ENCODE data around the gene ANKMY1.

Gene ANKMY1

DNA sequence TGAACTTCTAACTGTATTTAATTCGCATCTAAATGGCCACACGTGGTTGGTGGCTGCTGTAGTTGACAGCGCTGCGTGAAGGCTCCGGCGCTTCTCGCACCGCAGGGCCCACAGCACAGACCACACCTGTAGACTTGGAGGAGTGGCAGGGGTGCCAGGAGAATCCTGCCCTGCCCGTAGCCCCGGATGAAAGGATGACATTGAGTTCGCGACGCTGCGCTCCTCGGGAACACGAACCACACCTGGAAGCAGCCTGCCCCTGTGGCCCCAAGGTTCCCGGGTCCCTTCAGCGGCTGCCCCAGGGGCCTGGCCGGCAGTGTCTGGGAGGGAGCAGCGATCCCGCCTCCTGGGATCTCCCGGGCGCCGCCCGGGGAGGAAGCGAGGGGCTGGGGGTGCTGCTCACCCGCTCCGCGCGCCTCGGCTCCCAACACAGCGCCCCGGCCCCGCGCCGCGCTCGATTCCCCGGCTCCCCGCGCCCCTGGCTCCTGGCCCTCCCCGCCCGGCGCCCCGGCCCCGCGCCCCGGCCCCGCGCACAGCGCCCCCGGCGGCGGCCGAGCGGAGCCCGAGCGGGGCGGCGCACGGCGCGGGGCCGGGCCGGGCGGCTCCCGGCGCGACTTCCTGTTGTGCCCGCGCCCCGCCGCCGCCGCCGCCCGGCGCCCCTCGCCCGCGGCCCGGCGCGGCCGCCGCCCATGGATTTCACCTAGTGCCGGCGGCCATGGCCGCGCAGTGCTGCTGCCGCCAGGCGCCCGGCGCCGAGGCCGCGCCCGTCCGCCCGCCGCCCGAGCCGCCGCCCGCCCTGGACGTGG lies 10.3 kb upstream of the ANKMY1 start, which contains the start of gene RNPEPL1 (continued):
- TF ChIP-seq ZNF664 (tag by site-specific recombination; IDR thresholded peaks at IDR 0.05) (no peak), IKZF3 (tag by site-specific recombination; IDR thresholded peaks at IDR 0.05) (0 out of 2 replicates have a peak, but pooled peaks have one; percentile 22), ZBTB8A (tag by site-specific recombination; IDR thresholded peaks at IDR 0.05) (peak; percentile 54), ZNF629 (tag by site-specific recombination; IDR thresholded peaks at IDR 0.05) (no peak), MZF1 (tag by site-specific recombination; IDR thresholded peaks at IDR 0.05; ENCODE audit: borderline replicate concordance) (no peak), ZBTB20 (tag by site-specific recombination; IDR thresholded peaks at IDR 0.05) (peak; percentile 96), SP7 (tag by site-specific recombination; IDR thresholded peaks at IDR 0.05) (no peak), ZNF558 (tag by site-specific recombination; IDR thresholded peaks at IDR 0.05) (no peak), ZFP41 (tag by site-specific recombination; IDR thresholded peaks at IDR 0.05; ENCODE audit: borderline replicate concordance) (no peak), ZNF585B (tag by site-specific recombination; IDR thresholded peaks at IDR 0.05) (no peak), ZNF549 (tag by site-specific recombination; IDR thresholded peaks at IDR 0.05) (no peak)

DNA sequence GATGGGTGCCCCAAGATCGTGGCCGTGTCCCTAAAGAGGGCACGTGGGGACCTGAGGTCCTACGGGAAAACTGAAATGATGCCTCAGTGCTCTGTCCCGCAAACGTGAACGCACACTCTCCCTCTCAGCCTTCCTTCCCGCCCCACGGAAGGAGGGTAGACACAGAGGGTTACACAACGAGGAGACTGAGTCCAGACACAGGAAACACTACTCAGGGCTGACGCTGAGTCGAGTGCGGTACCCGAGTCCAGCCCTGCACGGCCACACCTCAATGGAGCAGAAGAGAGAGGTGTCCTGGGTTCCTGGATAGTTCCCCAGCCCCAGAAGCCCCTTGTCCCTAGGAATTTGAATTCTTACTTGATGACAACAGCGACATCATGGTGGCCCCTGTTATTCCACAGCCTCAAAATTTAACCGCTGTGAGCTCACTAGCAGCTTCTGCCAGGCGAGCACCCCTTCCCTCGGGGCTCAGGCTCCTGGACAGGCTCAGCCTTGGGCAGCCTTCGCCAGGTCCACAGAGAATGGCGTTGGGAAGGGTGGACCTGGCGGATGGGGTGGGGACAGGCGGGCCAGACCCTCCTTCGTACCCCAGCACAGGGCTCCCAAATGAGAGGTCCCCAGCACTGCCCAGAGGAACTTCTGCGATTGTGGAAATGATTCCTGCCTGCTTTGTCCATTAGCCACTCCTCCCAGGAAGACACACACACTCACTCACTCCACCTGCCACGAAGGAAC lies 9.5 kb upstream of the ANKMY1 start:
- CTCF ChIA-PET: interaction anchor here (0.6 to 3.8 kb wide), 6 partner anchors 10 to 482 kb away, joined by 3 to 34 read pairs (median 5); partner anchors contain the start of gene CAPN10
- POLR2A ChIA-PET: interaction anchor here (2.2 to 3.8 kb wide), 2 partner anchors 14 to 19 kb away, joined by 15 to 46 read pairs; partner anchors contain the start of gene CAPN10
- peaks cover 0 to 19% of the 10 kb centered on the region in 2 experiments; a peak in 1 of 3 replicates for H3K36me3 ChIP-seq (ENCODE audit: control insufficient read depth in 2 of 2, insufficient read depth in 1 of 2, low read length in 2 of 2)
- TF ChIP-seq ZBTB8A (tag by site-specific recombination; IDR thresholded peaks at IDR 0.05) (0 out of 2 replicates have a peak, but pooled peaks have one; percentile 58), ZNF571 (tag by site-specific recombination; IDR thresholded peaks at IDR 0.05) (no peak), ZNF335 (tag by site-specific recombination; conservative IDR thresholded peaks at IDR 0.05) (peak; percentile 92)
- TF ChIP-seq, protein P1, sequence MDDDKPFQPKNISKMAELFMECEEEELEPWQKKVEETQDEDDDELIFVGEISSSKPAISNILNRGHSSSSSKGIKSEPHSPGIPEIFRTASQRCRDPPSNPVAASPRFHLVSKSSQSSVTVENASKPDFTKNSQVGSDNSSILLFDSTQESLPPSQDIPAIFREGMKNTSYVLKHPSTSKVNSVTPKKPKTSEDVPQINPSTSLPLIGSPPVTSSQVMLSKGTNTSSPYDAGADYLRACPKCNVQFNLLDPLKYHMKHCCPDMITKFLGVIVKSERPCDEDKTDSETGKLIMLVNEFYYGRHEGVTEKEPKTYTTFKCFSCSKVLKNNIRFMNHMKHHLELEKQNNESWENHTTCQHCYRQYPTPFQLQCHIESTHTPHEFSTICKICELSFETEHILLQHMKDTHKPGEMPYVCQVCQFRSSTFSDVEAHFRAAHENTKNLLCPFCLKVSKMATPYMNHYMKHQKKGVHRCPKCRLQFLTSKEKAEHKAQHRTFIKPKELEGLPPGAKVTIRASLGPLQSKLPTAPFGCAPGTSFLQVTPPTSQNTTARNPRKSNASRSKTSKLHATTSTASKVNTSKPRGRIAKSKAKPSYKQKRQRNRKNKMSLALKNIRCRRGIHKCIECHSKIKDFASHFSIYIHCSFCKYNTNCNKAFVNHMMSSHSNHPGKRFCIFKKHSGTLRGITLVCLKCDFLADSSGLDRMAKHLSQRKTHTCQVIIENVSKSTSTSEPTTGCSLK (tag by site-specific recombination; IDR thresholded peaks at IDR 0.05): no peak
- H3K4me3 ChIP-seq (ENCODE audit: low read depth, low read length): peak overlapping the region; percentile 50
- no peaks in the 10 kb centered on the region for H3K9me3 ChIP-seq (ENCODE audit: control insufficient read depth, insufficient read depth, low read depth, low read length)
- H3K4me1 ChIP-seq (ENCODE audit: control insufficient read depth, insufficient read depth, low read length): peaks cover 4% of the 10 kb centered on the region
- H3K27ac ChIP-seq (ENCODE audit: extremely low read depth, low read depth, low read length): peak overlapping the region; percentile 60; the same call in 1 of the 2 replicates

DNA sequence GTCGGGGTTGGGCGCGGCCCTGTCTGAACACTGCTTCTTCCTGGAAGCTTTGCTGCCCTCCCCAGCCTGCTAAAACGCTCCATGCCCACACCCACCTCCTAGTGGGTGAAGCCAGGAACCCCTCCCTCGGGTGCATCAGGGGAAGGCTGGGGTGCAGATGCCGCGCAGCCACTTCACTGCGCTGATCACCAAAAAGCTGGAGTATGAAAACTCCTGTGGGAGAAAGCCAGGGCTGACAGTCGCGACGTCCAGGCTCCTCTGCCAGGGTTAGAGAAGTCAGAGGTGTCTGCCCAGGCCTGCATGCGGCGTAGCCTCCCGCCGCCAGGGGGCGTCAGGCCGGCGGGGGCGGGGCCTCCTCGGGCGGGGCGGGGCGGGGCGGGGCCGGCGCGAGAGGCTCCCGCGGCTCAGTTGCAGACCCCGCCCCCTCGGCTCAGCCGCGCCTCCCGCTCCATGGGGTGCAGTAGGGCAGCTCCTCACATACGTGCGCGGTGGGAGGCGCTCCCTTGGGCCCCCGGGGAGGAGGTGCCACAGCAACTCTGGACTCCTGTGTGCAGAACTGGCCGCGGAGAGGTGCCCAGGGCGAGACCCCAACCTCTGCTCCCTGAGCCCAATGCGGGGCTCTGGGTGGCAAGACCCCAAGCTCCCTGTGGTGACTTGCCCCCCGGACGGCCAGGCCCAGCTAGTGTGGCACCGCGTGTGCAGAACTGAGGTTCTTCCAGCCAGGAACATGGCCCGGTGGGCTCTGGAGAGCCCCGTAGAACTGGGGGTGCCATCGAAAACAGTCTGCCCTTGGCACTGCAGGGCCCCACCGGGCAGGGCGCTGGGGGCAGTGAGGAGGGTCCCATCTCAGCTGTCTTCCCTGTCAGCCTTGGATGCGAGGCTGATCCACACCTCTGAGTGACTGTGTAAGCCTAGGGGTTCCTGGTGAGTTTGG lies 8.7 kb upstream of the ANKMY1 start:
- ChIA-PET POLR2A (interaction anchor here (0.7 to 3.8 kb wide), 5 partner anchors 12 to 114 kb away, joined by 3 to 46 read pairs (median 3); partner anchors contain the start of gene CAPN10), CTCF (interaction anchor here (0.6 to 3.8 kb wide), 12 partner anchors 9 to 483 kb away, joined by 3 to 34 read pairs (median 5); partner anchors contain the start of gene CAPN10)
- H3K4me1 ChIP-seq (ENCODE audit: control insufficient read depth, insufficient read depth, low read length): peaks cover 4% of the 10 kb centered on the region
- H3K36me3 ChIP-seq (ENCODE audit: control insufficient read depth in 2 of 2, insufficient read depth in 1 of 2, low read length in 2 of 2): peaks cover 0 to 21% of the 10 kb centered on the region in 2 experiments; a peak in 1 of 3 replicates
- H3K9me3 ChIP-seq (ENCODE audit: control insufficient read depth, insufficient read depth, low read depth, low read length): no peaks in the 10 kb centered on the region
- H3K4me3 ChIP-seq (ENCODE audit: low read depth, low read length): peak overlapping the region; percentile 38
- H3K27ac ChIP-seq (ENCODE audit: extremely low read depth, low read depth, low read length): peak overlapping the region; percentile 76
- TF ChIP-seq ZSCAN16 (tag by site-specific recombination; IDR thresholded peaks at IDR 0.05): no peak
- TF ChIP-seq ZNF768 (tag by site-specific recombination; IDR thresholded peaks at IDR 0.05): no peak
- peak; percentile 51; the same call in 1 of the 2 replicates for TF ChIP-seq KLF8 (tag by site-specific recombination; IDR thresholded peaks at IDR 0.05)
- no peak for TF ChIP-seq ZFP69B (tag by site-specific recombination; IDR thresholded peaks at IDR 0.05)
- TF ChIP-seq, protein P2, sequence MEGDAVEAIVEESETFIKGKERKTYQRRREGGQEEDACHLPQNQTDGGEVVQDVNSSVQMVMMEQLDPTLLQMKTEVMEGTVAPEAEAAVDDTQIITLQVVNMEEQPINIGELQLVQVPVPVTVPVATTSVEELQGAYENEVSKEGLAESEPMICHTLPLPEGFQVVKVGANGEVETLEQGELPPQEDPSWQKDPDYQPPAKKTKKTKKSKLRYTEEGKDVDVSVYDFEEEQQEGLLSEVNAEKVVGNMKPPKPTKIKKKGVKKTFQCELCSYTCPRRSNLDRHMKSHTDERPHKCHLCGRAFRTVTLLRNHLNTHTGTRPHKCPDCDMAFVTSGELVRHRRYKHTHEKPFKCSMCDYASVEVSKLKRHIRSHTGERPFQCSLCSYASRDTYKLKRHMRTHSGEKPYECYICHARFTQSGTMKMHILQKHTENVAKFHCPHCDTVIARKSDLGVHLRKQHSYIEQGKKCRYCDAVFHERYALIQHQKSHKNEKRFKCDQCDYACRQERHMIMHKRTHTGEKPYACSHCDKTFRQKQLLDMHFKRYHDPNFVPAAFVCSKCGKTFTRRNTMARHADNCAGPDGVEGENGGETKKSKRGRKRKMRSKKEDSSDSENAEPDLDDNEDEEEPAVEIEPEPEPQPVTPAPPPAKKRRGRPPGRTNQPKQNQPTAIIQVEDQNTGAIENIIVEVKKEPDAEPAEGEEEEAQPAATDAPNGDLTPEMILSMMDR (tag by site-specific recombination; IDR thresholded peaks at IDR 0.05): peak; percentile 87
- TF ChIP-seq KLF9 (tag by site-specific recombination; IDR thresholded peaks at IDR 0.05; ENCODE audit: low read depth): 0 out of 2 replicates have a peak, but pooled peaks have one; percentile 32
- 0 out of 2 replicates have a peak, but pooled peaks have one; percentile 32 for TF ChIP-seq ZNF600 (tag by site-specific recombination; IDR thresholded peaks at IDR 0.05)
- TF ChIP-seq, protein P3, sequence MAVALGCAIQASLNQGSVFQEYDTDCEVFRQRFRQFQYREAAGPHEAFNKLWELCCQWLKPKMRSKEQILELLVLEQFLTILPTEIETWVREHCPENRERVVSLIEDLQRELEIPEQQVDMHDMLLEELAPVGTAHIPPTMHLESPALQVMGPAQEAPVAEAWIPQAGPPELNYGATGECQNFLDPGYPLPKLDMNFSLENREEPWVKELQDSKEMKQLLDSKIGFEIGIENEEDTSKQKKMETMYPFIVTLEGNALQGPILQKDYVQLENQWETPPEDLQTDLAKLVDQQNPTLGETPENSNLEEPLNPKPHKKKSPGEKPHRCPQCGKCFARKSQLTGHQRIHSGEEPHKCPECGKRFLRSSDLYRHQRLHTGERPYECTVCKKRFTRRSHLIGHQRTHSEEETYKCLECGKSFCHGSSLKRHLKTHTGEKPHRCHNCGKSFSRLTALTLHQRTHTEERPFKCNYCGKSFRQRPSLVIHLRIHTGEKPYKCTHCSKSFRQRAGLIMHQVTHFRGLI (tag by site-specific recombination; IDR thresholded peaks at IDR 0.05): peak; percentile 89; the same call in 1 of the 2 replicates
- TF ChIP-seq GLIS1 (tag by site-specific recombination; IDR thresholded peaks at IDR 0.05): peak; percentile 96
- no peak for TF ChIP-seq ZNF132 (tag by site-specific recombination; IDR thresholded peaks at IDR 0.05; ENCODE audit: borderline replicate concordance)

Measured in HEK293 (cell line).